H1 (cell line): Measurements from ENCODE around the gene KRT222. TPM values are rescaled to one million over a fixed set of nuclear protein-coding genes. Genes with fewer than 3 reads are reported as not detected.

Experiments used
- CTCF ChIA-PET: fragments of 300-600 bp; sonication (Branson Sonifier 250); formaldehyde crosslinking; loops from one replicate; lab custom pipeline; 2021; ENCODE audit not compliant: partially characterized antibody; lab: Charles Lee
- POLR2A ChIA-PET: fragments of 300-600 bp; sonication (Branson Sonifier 250); formaldehyde crosslinking; loops from one replicate; lab custom pipeline; 2021; ENCODE audit warnings: inconsistent platforms; ENCODE audit not compliant: partially characterized antibody; lab: Charles Lee
- DNase-seq, 2 experiments: peaks; one replicate each; pipeline versions ENCODE4 v3.0.0 to v3.0.0-alpha.2; 2010 to 2022; ENCODE audit warnings: low spot score in 2 of 2, low read depth in 1 of 2, mixed read lengths in 1 of 2
- FAIRE-seq: peaks from 2 replicates; lab custom pipeline; 2011; peaks lifted over from hg19 to GRCh38; lab: Jason Lieb, UNC
- H2AFZ ChIP-seq: 2 replicates; pipeline ENCODE4 v1.8.1; 2012; ENCODE audit warnings: low read length, inconsistent platforms
- H2AK5ac ChIP-seq: 2 replicates; pipeline ENCODE4 v1.6.1; 2013; ENCODE audit warnings: low read depth, low read length
- H2BK120ac ChIP-seq: replicated peaks from 2 replicates; pipeline ENCODE3; 2013; ENCODE audit warnings: low read depth, low read length, inconsistent platforms
- H2BK12ac ChIP-seq: 2 replicates; pipeline ENCODE4 v1.6.1; 2013; ENCODE audit warnings: low read depth, low read length
- H2BK15ac ChIP-seq: 2 replicates; pipeline ENCODE4 v1.6.1; 2013; ENCODE audit warnings: low read length
- H2BK20ac ChIP-seq: 2 replicates; pipeline ENCODE4 v1.6.1; 2013; ENCODE audit warnings: low read length
- H2BK5ac ChIP-seq: 2 replicates; pipeline ENCODE4 v1.6.1; 2013; ENCODE audit warnings: low read depth, low read length
- H3K14ac ChIP-seq: 2 replicates; pipeline ENCODE4 v1.6.1; 2013; ENCODE audit warnings: inconsistent platforms; ENCODE audit not compliant: insufficient read length
- H3K18ac ChIP-seq: 2 replicates; pipeline ENCODE4 v1.6.1; 2013; ENCODE audit warnings: low read length; ENCODE audit errors: extremely low read depth
- H3K23ac ChIP-seq: 2 replicates; pipeline ENCODE4 v1.6.1; 2013; ENCODE audit warnings: inconsistent platforms; ENCODE audit not compliant: insufficient read length
- H3K23me2 ChIP-seq: 2 replicates; pipeline ENCODE4 v1.6.1; 2013; ENCODE audit warnings: low read depth, low read length
- H3K27ac ChIP-seq: 2 replicates; pipeline ENCODE4 v1.6.1; 2011; ENCODE audit warnings: low read depth, low read length, inconsistent platforms
- H3K27me3 ChIP-seq, 4 experiments: replicated peaks in 1 of 4; 1 replicate in 1 of 4; 2 replicates in 3 of 4; pipeline versions ENCODE4 v1.6.1 to v1.8.1; 2011 to 2013; ENCODE audit warnings: low read length in 3 of 4, mild to moderate bottlenecking in 3 of 4, inconsistent platforms in 2 of 4, mixed read lengths in 2 of 4, moderate library complexity in 1 of 4; ENCODE audit not compliant: control insufficient read depth in 3 of 4, insufficient read depth in 3 of 4; ENCODE audit errors: extremely low read depth in 1 of 4
- H3K36me3 ChIP-seq, 4 experiments: 2 replicates each; pipeline versions ENCODE4 v1.6.1 to v1.8.1; 2011 to 2013; ENCODE audit warnings: mild to moderate bottlenecking in 4 of 4, low read length in 3 of 4, moderate library complexity in 2 of 4, control low read depth in 1 of 4, inconsistent platforms in 1 of 4; ENCODE audit not compliant: insufficient read depth in 4 of 4, control insufficient read depth in 2 of 4
- H3K4ac ChIP-seq: replicated peaks from 2 replicates; pipeline ENCODE3; 2013; ENCODE audit warnings: low read length, low read depth, mixed read lengths, inconsistent platforms; ENCODE audit not compliant: insufficient read length
- H3K4me1 ChIP-seq, 4 experiments: replicated peaks in 1 of 4; 1 replicate in 1 of 4; 2 replicates in 3 of 4; pipeline versions ENCODE4 v1.6.1 to v1.8.1; 2011 to 2013; ENCODE audit warnings: low read length in 3 of 4, inconsistent platforms in 2 of 4, mixed read lengths in 1 of 4; ENCODE audit not compliant: insufficient read depth in 4 of 4, control insufficient read depth in 3 of 4
- H3K4me2 ChIP-seq, 2 experiments: 2 replicates each; pipeline versions ENCODE4 v1.6.1 to v1.8.1; 2011 to 2013; ENCODE audit warnings: low read depth in 2 of 2, low read length in 2 of 2, control low read depth in 1 of 2, inconsistent platforms in 1 of 2, mild to moderate bottlenecking in 1 of 2; ENCODE audit not compliant: insufficient read depth in 1 of 2
- H3K4me3 ChIP-seq, 4 experiments: fragments of 200-600, 300-600 bp in 1 of 4; sonication (generic), shearing (Covaris generic), sonication (Bioruptor Twin) in 1 of 4; 2 replicates each; pipeline versions ENCODE4 v1.5.1 to v1.8.1; 2011 to 2016; ENCODE audit warnings: low read length in 4 of 4, low read depth in 3 of 4, control low read depth in 2 of 4, inconsistent platforms in 2 of 4, mild to moderate bottlenecking in 2 of 4, mixed read lengths in 1 of 4, moderate library complexity in 1 of 4; ENCODE audit not compliant: insufficient read depth in 2 of 4; ENCODE audit errors: extremely low read depth in 1 of 4
- H3K56ac ChIP-seq: replicated peaks from 2 replicates; pipeline ENCODE3; 2013; ENCODE audit warnings: low read depth, mild to moderate bottlenecking, mixed read lengths, low read length, inconsistent platforms; ENCODE audit not compliant: insufficient read length
- H3K79me1 ChIP-seq: 2 replicates; pipeline ENCODE4 v1.6.1; 2013; ENCODE audit warnings: low read depth, low read length, control low read depth
- H3K79me2 ChIP-seq, 2 experiments: 2 replicates each; pipeline versions ENCODE4 v1.6.1 to v1.8.1; 2012 to 2013; ENCODE audit warnings: low read length in 2 of 2, mild to moderate bottlenecking in 2 of 2, inconsistent platforms in 1 of 2; ENCODE audit not compliant: insufficient read depth in 2 of 2, control insufficient read depth in 1 of 2
- H3K9ac ChIP-seq, 4 experiments: replicated peaks in 1 of 4; 1 replicate in 1 of 4; 2 replicates in 3 of 4; pipeline versions ENCODE4 v1.6.1 to v1.8.1; 2011 to 2013; ENCODE audit warnings: low read depth in 3 of 4, low read length in 3 of 4, control low read depth in 2 of 4, mild to moderate bottlenecking in 2 of 4, moderate library complexity in 2 of 4, inconsistent platforms in 1 of 4; ENCODE audit errors: extremely low read depth in 1 of 4
- H3K9me3 ChIP-seq, 2 experiments: 2 replicates each; pipeline versions ENCODE4 v1.6.1 to v1.8.1; 2012 to 2013; ENCODE audit warnings: mild to moderate bottlenecking in 2 of 2, moderate library complexity in 2 of 2, control low read depth in 1 of 2, inconsistent platforms in 1 of 2, low read depth in 1 of 2, low read length in 1 of 2, mixed read lengths in 1 of 2; ENCODE audit not compliant: insufficient read depth in 2 of 2
- H4K20me1 ChIP-seq, 2 experiments: replicated peaks in 1 of 2; 2 replicates each; pipeline versions ENCODE3 to v1.8.1; 2011 to 2013; ENCODE audit warnings: inconsistent platforms in 2 of 2, low read length in 2 of 2, mild to moderate bottlenecking in 1 of 2; ENCODE audit not compliant: insufficient read depth in 2 of 2, control insufficient read depth in 1 of 2
- H4K5ac ChIP-seq: 2 replicates; pipeline ENCODE4 v1.6.1; 2013; ENCODE audit warnings: low read length, low read depth, mixed read lengths, inconsistent platforms; ENCODE audit not compliant: insufficient read length
- H4K8ac ChIP-seq: 2 replicates; pipeline ENCODE4 v1.8.0; 2013; ENCODE audit warnings: mild to moderate bottlenecking, moderate library complexity, low read length, inconsistent platforms; ENCODE audit not compliant: insufficient read depth; ENCODE audit errors: extremely low read depth
- H4K91ac ChIP-seq: replicated peaks from 2 replicates; pipeline ENCODE3; 2013; ENCODE audit warnings: low read length, mixed read lengths, inconsistent platforms; ENCODE audit not compliant: insufficient read length
- BCL11A ChIP-seq, 2 experiments: IDR thresholded peaks; one replicate each; pipeline ENCODE4 v1.6.1; 2011; ENCODE audit warnings: low read depth in 2 of 2, low read length in 2 of 2, mild to moderate bottlenecking in 2 of 2
- BRCA1 ChIP-seq: IDR thresholded peaks from 2 replicates; pipeline ENCODE4 v1.6.1; 2012; ENCODE audit warnings: low read depth, low read length, improper control_type of control experiment
- CTBP2 ChIP-seq: IDR thresholded peaks from 2 replicates; pipeline ENCODE4 v1.7.0; 2011; ENCODE audit warnings: borderline replicate concordance, mild to moderate bottlenecking, moderate library complexity, mixed read lengths, low read length; ENCODE audit not compliant: insufficient read depth, insufficient read length
- GTF2F1 ChIP-seq: IDR thresholded peaks from 2 replicates; pipeline ENCODE4 v1.6.1; 2012; ENCODE audit warnings: low read depth, low read length, improper control_type of control experiment, borderline replicate concordance
- TAF7 ChIP-seq: optimal IDR thresholded peaks from 2 replicates; pipeline ENCODE3; 2011; ENCODE audit warnings: low read depth, mild to moderate bottlenecking, inconsistent platforms, low read length, moderate library complexity, borderline replicate concordance
- WGBS, 2 experiments: shearing (Covaris generic) in 1 of 2; methylation state at CpG; one replicate each; pipeline versions ENCODE4 v1.1.6 to v1.1.7; 2013 to 2015; ENCODE audit warnings: low lambda C conversion rate in 2 of 2, mixed read lengths in 2 of 2, inconsistent platforms in 1 of 2, low coverage in 1 of 2, missing lambda C conversion rate in 1 of 2; ENCODE audit not compliant: insufficient replicate concordance in 2 of 2, insufficient coverage in 1 of 2, insufficient read length in 1 of 2; ENCODE audit errors: extremely low coverage in 1 of 2, missing lambda C conversion rate in 1 of 2; 5-methylcytosine and 5-hydroxymethylcytosine counted together
- polyA plus RNA-seq, 7 experiments: library from polyadenylated mRNA; depleted of rRNA in 3 of 7; stranded (reverse) in 5 of 7; unstranded in 2 of 7; fragments of >200 nt in 5 of 7; fragments of 200-250 nt in 2 of 7; gene quantifications; 1 replicate in 5 of 7; 2 replicates in 1 of 7; 4 replicates in 1 of 7; pipeline versions ENCODE4 v1.2.1 to v1.2.3, GENCODE V29; 2011 to 2013; ENCODE audit warnings: missing spikeins in 2 of 7, mixed read lengths in 2 of 7
- total RNA-seq: library from RNA; stranded (reverse); fragmentation: NEBNext Ultra II Directional; extraction: Animal tissue kit (Norgen Biotek cat#: 25700); gene quantifications from 2 replicates; pipeline ENCODE4 v1.2.1, GENCODE V29; 2021

The KRT222 gene
- total and polyA plus RNA-seq, 2 of the 8 experiments (the other 6 are each of a cell fraction or from before 2014, with no cell fraction given): 0.08 to 0.61 TPM

GRCh38 chr17:40714473-40714872, 49.5 kb upstream of the KRT222 start:
- Histone ChIP-seq H3K27me3 (no peaks in the 10 kb centered on the region), H3K4me3 (no peak overlapping the region), H2AK5ac (no peak overlapping the region), H3K9me3 (no peaks in the 10 kb centered on the region; a peak in 1 of 4 replicates), H2BK15ac (no peak overlapping the region), H4K5ac (no peak overlapping the region), H3K14ac (no peak overlapping the region), H3K27ac (no peak overlapping the region), H3K36me3 (no peaks in the 10 kb centered on the region), H3K9ac (no peak overlapping the region), H2BK20ac (no peak overlapping the region), H2BK5ac (no peak overlapping the region), H3K4ac (no peak overlapping the region), H3K79me1 (no peaks in the 10 kb centered on the region), H4K8ac (no peak overlapping the region), H2AFZ (no peak overlapping the region), H4K91ac (no peak overlapping the region), H3K4me2 (no peak overlapping the region), H3K56ac (no peak overlapping the region), H4K20me1 (no peaks in the 10 kb centered on the region), H3K79me2 (no peaks in the 10 kb centered on the region), H3K23me2 (no peaks in the 10 kb centered on the region), H3K23ac (no peak overlapping the region), H3K18ac (no peak overlapping the region), H2BK120ac (no peak overlapping the region), H3K4me1 (no peaks in the 10 kb centered on the region), H2BK12ac (no peak overlapping the region)
- POLR2A ChIA-PET: interaction anchor here (0.5 kb wide), 1 partner anchor 11 kb away, joined by 3 read pairs; the partner anchor contains the start of gene KRT24
- FAIRE-seq (no peak), DNase-seq (no peak)
- WGBS, 2 experiments: 84% methylated on average over 6 of the region's 6 CpGs; no CpG with 5 or more reads in 1 of the 2 experiments
- no peak for TF ChIP-seq CTBP2
- TF ChIP-seq TAF7: no peak
- TF ChIP-seq BCL11A (IDR thresholded peaks at IDR 0.05; ENCODE audit: low read depth in 2 of 2, low read length in 2 of 2): no peak
- TF ChIP-seq BRCA1: no peak
- TF ChIP-seq GTF2F1: no peak
- CTCF ChIA-PET: no interaction called here
